Neural cell (in vitro differentiated cells): Measurements from ENCODE around the gene NCKAP5. TPM values are rescaled to one million over a fixed set of nuclear protein-coding genes. Genes with fewer than 3 reads are reported as not detected.
A peak's percentile ranks its signal among the peaks of the same experiment; 100 is the strongest.

Source experiments
- H2AFZ ChIP-seq: fragments of 200-600, 300-800 bp; sonication (generic), shearing (Covaris generic); 2 replicates; pipeline ENCODE4 v1.6.0; 2014; ENCODE audit warnings: low read depth, mild to moderate bottlenecking, antibody characterized with exemption, low read length, moderate library complexity
- H3F3A ChIP-seq: fragments of 200-600 bp; shearing (Covaris generic); 2 replicates; pipeline ENCODE4 v1.6.1; 2016; ENCODE audit warnings: mild to moderate bottlenecking, moderate library complexity, mixed read lengths, antibody characterized with exemption, low read length; ENCODE audit not compliant: insufficient read depth, poor library complexity, severe bottlenecking
- H3K27ac ChIP-seq: fragments of 200-600, 300-800 bp; sonication (generic), shearing (Covaris generic); 2 replicates; pipeline ENCODE4 v1.5.1; 2014; ENCODE audit warnings: mild to moderate bottlenecking, low read length, moderate library complexity
- H3K27me3 ChIP-seq: fragments of 300-800, 200-600 bp; sonication (generic), shearing (Covaris generic); 2 replicates; pipeline ENCODE4 v1.6.0; 2014; ENCODE audit warnings: mild to moderate bottlenecking, low read depth, low read length, moderate library complexity; ENCODE audit not compliant: insufficient read depth
- H3K36me3 ChIP-seq: fragments of 300-800, 200-600 bp; sonication (generic), shearing (Covaris generic); 2 replicates; pipeline ENCODE4 v1.5.1; 2014; ENCODE audit warnings: mild to moderate bottlenecking, antibody characterized with exemption, low read length, moderate library complexity; ENCODE audit not compliant: insufficient read depth
- H3K4me2 ChIP-seq: fragments of 300-800, 200-600 bp; sonication (generic), shearing (Covaris generic); 2 replicates; pipeline ENCODE4 v1.6.0; 2014; ENCODE audit warnings: mild to moderate bottlenecking, low read length
- H3K4me3 ChIP-seq: fragments of 300-800, 200-600 bp; sonication (generic), shearing (Covaris generic); 2 replicates; pipeline ENCODE4 v1.5.1; 2014; ENCODE audit warnings: mild to moderate bottlenecking, low read length, moderate library complexity
- H3K79me2 ChIP-seq: fragments of 200-600 bp; shearing (Covaris generic); replicated peaks from 2 replicates; pipeline ENCODE4 v1.6.0; 2014; ENCODE audit warnings: mild to moderate bottlenecking, low read length, moderate library complexity; ENCODE audit not compliant: insufficient read depth
- H3K9ac ChIP-seq: fragments of 300-800, 200-600 bp; sonication (generic), shearing (Covaris generic); 2 replicates; pipeline ENCODE4 v1.6.1; 2016; ENCODE audit warnings: mild to moderate bottlenecking, low read length, mixed read lengths
- H3K9me2 ChIP-seq: fragments of 200-600 bp; shearing (Covaris generic); 2 replicates; pipeline ENCODE4 v1.6.1; 2016; ENCODE audit warnings: mild to moderate bottlenecking, low read length, mixed read lengths; ENCODE audit not compliant: insufficient read depth
- H3K9me3 ChIP-seq: fragments of 200-600, 300-800 bp; sonication (generic), shearing (Covaris generic); 2 replicates; pipeline ENCODE4 v1.6.1; 2016; ENCODE audit warnings: mild to moderate bottlenecking, mixed run types, low read length, moderate library complexity, mixed read lengths
- H4K20me1 ChIP-seq: fragments of 200-600 bp; shearing (Covaris generic); 2 replicates; pipeline ENCODE4 v1.6.1; 2016; ENCODE audit warnings: mild to moderate bottlenecking, mixed run types; ENCODE audit not compliant: insufficient read depth
- CTCF ChIP-seq: fragments of 450-650 bp; IDR thresholded peaks from 2 replicates; pipeline ENCODE4 v1.5.1; 2014; ENCODE audit warnings: antibody characterized with exemption, mild to moderate bottlenecking, moderate library complexity; ENCODE audit not compliant: poor library complexity, severe bottlenecking
- EP300 ChIP-seq: fragments of 450-650 bp; conservative IDR thresholded peaks from 2 replicates; pipeline ENCODE4 v1.6.1; 2014; ENCODE audit warnings: antibody characterized with exemption, mild to moderate bottlenecking, moderate library complexity; ENCODE audit not compliant: poor library complexity, severe bottlenecking
- EZH2 ChIP-seq: fragments of 200-600, 300-800 bp; shearing (Covaris generic), sonication (generic); IDR thresholded peaks from 2 replicates; pipeline ENCODE4 v1.6.1; 2014; ENCODE audit warnings: antibody characterized with exemption, low read length, borderline replicate concordance, mild to moderate bottlenecking; ENCODE audit not compliant: insufficient read depth, poor library complexity, severe bottlenecking
- MXI1 ChIP-seq: fragments of 450-650 bp; conservative IDR thresholded peaks from 2 replicates; pipeline ENCODE4 v1.6.1; 2014; ENCODE audit warnings: antibody characterized with exemption, mild to moderate bottlenecking; ENCODE audit not compliant: poor library complexity, severe bottlenecking
- POLR2AphosphoS5 ChIP-seq: IDR thresholded peaks from 2 replicates; pipeline ENCODE4 v1.6.1; 2012
- RAD21 ChIP-seq: fragments of 450-650 bp; conservative IDR thresholded peaks from 2 replicates; pipeline ENCODE4 v1.6.1; 2014; ENCODE audit warnings: antibody characterized with exemption, mild to moderate bottlenecking, moderate library complexity
- REST ChIP-seq: IDR thresholded peaks from 2 replicates; pipeline ENCODE4 v1.6.1; 2012; ENCODE audit warnings: borderline replicate concordance
- SMC3 ChIP-seq: fragments of 450-650 bp; conservative IDR thresholded peaks from 2 replicates; pipeline ENCODE4 v1.6.1; 2014; ENCODE audit warnings: antibody characterized with exemption, mild to moderate bottlenecking, moderate library complexity; ENCODE audit not compliant: poor library complexity
- TAF1 ChIP-seq: IDR thresholded peaks from 2 replicates; pipeline ENCODE4 v1.6.1; 2012; ENCODE audit warnings: low read depth
- polyA plus RNA-seq: library from polyadenylated mRNA; depleted of rRNA; stranded (reverse); fragments of >200 nt; gene quantifications from 2 replicates; pipeline ENCODE4 v1.2.3, GENCODE V29; 2014

NCKAP5 gene
- polyA plus RNA-seq, 1 donor from 2014 or later, result 2.4 TPM

DNA sequence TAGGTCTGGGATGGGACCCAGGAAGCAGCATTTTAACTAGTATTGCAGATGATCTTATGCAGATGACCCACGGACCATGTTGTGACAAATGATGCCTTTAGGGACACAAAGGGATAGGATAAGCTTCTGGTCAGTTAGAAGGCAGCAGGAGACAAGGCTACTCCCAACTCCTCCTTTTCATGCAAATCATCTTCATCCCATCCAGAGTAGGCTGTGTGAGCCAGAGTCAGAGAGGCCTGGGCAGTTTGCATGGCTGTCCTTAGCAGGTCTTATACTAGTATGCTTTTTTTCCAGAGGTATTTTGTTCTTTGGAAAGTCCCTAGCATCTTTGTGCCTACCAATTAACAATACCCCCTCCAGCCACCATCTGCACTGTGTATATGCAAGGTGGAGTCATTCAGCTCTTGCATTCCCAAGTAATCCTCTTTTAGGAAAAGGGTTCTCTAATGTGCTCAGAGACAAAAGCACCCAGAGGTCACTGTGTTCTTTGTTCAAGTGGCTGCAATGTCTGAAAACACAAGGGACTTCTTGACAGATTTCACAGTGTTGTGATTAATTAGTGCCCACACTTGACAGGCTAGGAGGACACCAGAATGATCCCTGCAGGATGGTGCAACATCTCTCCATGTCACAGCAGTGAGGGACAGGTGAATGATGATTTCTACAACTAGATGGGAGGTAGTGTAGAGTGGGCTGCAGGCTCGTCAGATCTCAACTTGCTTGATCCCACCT, 225.8 kb downstream of the NCKAP5 start:
- H3K27ac ChIP-seq, result peak overlapping the region; percentile 7
- no peak overlapping the region for H3K9ac ChIP-seq
- no peaks in the 10 kb centered on the region for H4K20me1 ChIP-seq
- no peak overlapping the region for H2AFZ ChIP-seq
- TF ChIP-seq REST (no peak), CTCF (no peak), POLR2AphosphoS5 (no peak), TAF1 (no peak), SMC3 (no peak)
- H3K4me2 ChIP-seq, result no peak overlapping the region
- H3F3A ChIP-seq, result no peaks in the 10 kb centered on the region
- H3K27me3 ChIP-seq, result no peaks in the 10 kb centered on the region
- no peaks in the 10 kb centered on the region for H3K79me2 ChIP-seq
- H3K9me3 ChIP-seq, result no peaks in the 10 kb centered on the region
- H3K4me3 ChIP-seq, result peak overlapping the region; percentile 2
- no peaks in the 10 kb centered on the region for H3K36me3 ChIP-seq
- H3K9me2 ChIP-seq, result no peaks in the 10 kb centered on the region

DNA sequence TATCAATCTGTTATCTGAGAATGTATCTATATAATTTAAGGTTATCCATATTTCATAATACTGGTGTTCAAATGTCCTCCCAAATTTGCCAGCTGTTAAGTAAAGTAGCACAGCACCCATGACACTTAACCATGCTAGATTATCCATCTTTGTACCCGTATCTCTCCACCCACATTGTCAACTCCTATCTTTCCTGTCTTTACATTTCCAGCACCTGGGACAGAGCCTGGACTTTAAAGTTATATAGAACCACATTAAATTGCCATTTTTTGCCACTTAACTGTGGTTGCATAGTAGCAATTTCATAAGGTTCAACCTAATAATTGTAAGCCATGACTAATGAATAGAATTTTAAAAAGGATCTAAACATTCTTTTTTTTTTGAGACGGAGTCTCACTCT, 226.7 kb downstream of the NCKAP5 start:
- H3K9ac ChIP-seq, result no peak overlapping the region
- H3K36me3 ChIP-seq, result no peaks in the 10 kb centered on the region
- no peaks in the 10 kb centered on the region for H3K27me3 ChIP-seq
- H3K9me3 ChIP-seq, result no peaks in the 10 kb centered on the region
- no peak overlapping the region for H3K27ac ChIP-seq
- H3F3A ChIP-seq, result no peaks in the 10 kb centered on the region
- H3K9me2 ChIP-seq, result no peaks in the 10 kb centered on the region
- H3K4me3 ChIP-seq, result no peak overlapping the region
- no peak overlapping the region for H2AFZ ChIP-seq
- H3K79me2 ChIP-seq, result no peaks in the 10 kb centered on the region
- H4K20me1 ChIP-seq, result no peaks in the 10 kb centered on the region
- no peak overlapping the region for H3K4me2 ChIP-seq
- TF ChIP-seq MXI1 (no peak), POLR2AphosphoS5 (no peak), RAD21 (no peak), TAF1 (no peak), REST (no peak), EZH2 (no peak), CTCF (no peak), EP300 (no peak)
